PC-3 (cell line): ENCODE data around the gene OVOL2.

ENCODE experiments used
- EZH2 ChIP-seq: fragments of 300-600 bp; sonication (generic); IDR thresholded peaks from one replicate; pipeline ENCODE4 v1.6.1; 2017; ENCODE audit warnings: antibody characterized with exemption, mild to moderate bottlenecking, low read length; ENCODE audit not compliant: unreplicated experiment
- EZH2phosphoT487 ChIP-seq: fragments of 300-600 bp; sonication (generic); IDR thresholded peaks from 2 replicates; pipeline ENCODE4 v1.6.1; 2018; ENCODE audit warnings: mild to moderate bottlenecking, antibody characterized with exemption, low read length, borderline replicate concordance
- TF ChIP-seq, protein P1 (sequence below): fragments of 300-600 bp; sonication (generic); conservative IDR thresholded peaks from 2 replicates; pipeline ENCODE4 v1.5.1; 2017; ENCODE audit warnings: antibody characterized with exemption, low read depth, mild to moderate bottlenecking, low read length

GRCh38 chr20:18032977-18033892, 24.5 kb downstream of the OVOL2 start:
- TF ChIP-seq, protein P1, sequence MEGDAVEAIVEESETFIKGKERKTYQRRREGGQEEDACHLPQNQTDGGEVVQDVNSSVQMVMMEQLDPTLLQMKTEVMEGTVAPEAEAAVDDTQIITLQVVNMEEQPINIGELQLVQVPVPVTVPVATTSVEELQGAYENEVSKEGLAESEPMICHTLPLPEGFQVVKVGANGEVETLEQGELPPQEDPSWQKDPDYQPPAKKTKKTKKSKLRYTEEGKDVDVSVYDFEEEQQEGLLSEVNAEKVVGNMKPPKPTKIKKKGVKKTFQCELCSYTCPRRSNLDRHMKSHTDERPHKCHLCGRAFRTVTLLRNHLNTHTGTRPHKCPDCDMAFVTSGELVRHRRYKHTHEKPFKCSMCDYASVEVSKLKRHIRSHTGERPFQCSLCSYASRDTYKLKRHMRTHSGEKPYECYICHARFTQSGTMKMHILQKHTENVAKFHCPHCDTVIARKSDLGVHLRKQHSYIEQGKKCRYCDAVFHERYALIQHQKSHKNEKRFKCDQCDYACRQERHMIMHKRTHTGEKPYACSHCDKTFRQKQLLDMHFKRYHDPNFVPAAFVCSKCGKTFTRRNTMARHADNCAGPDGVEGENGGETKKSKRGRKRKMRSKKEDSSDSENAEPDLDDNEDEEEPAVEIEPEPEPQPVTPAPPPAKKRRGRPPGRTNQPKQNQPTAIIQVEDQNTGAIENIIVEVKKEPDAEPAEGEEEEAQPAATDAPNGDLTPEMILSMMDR = peak; percentile 42
- TF ChIP-seq EZH2 (no peak), EZH2phosphoT487 (no peak)
